H1 (cell line): ENCODE results near the gene RNASEH2A.

Experiments used
- FOSL1 ChIP-seq: IDR thresholded peaks from 2 replicates; pipeline ENCODE4 v1.6.1; 2011; ENCODE audit warnings: mild to moderate bottlenecking, low read depth, low read length, moderate library complexity; ENCODE audit not compliant: insufficient read depth
- PHF8 ChIP-seq: fragments of 200-600 bp; sonication (generic); conservative IDR thresholded peaks from 2 replicates; pipeline ENCODE4 v1.7.1; 2012; ENCODE audit warnings: low read depth, mild to moderate bottlenecking, inconsistent platforms, low read length, moderate library complexity
- ZNF274 ChIP-seq: IDR thresholded peaks from 2 replicates; pipeline ENCODE4 v1.7.0; 2012; ENCODE audit warnings: low read length, borderline replicate concordance; ENCODE audit errors: extremely low read depth

- TF ChIP-seq PHF8 = peak; percentile 64
- no peak for TF ChIP-seq FOSL1
- TF ChIP-seq ZNF274 = no peak
These were observed 14.9 kb upstream of the RNASEH2A start, which contains the start of gene JUNB for GRCh38 chr19:12791345-12792050.
